ENCODE data around the gene NPW.

DNA sequence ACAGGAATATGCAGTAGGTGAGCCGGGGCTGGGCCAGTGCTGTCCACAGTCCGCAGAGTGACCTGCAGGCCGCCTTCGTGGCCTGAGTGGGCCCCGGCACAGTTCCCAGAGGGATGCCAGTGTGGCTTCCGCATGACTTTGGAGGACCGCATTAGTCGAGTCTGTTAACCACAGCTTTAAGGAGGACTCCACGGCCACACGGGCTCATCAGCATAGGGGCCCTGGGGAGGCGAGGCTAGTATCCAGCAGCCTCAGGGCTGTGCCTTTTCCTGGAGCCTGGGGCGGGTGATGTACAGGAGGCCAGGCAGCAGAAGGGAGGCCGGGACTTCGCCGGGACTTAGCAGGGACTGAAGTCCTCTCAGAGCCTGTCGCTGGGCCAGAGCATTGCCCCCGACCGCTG is 41.4 kb downstream of the NPW start:
- TF ChIP-seq, protein P1, sequence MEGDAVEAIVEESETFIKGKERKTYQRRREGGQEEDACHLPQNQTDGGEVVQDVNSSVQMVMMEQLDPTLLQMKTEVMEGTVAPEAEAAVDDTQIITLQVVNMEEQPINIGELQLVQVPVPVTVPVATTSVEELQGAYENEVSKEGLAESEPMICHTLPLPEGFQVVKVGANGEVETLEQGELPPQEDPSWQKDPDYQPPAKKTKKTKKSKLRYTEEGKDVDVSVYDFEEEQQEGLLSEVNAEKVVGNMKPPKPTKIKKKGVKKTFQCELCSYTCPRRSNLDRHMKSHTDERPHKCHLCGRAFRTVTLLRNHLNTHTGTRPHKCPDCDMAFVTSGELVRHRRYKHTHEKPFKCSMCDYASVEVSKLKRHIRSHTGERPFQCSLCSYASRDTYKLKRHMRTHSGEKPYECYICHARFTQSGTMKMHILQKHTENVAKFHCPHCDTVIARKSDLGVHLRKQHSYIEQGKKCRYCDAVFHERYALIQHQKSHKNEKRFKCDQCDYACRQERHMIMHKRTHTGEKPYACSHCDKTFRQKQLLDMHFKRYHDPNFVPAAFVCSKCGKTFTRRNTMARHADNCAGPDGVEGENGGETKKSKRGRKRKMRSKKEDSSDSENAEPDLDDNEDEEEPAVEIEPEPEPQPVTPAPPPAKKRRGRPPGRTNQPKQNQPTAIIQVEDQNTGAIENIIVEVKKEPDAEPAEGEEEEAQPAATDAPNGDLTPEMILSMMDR (IDR thresholded peaks at IDR 0.05), result no peak
- TF ChIP-seq POLR2A (IDR thresholded peaks at IDR 0.05; ENCODE audit: low read depth) (no peak), POLR2AphosphoS5 (IDR thresholded peaks at IDR 0.05) (no peak)

Data from esophagus muscularis mucosa (tissue), 3 donors.